Breast epithelium (tissue), 4 donors: Measurements from ENCODE around the gene ARTN. TPM values are rescaled to one million over a fixed set of nuclear protein-coding genes. Genes with fewer than 3 reads are reported as not detected.
A peak's percentile ranks its signal among the peaks of the same experiment; 100 is the strongest.

Experiments
- DNase-seq, 2 donors: peaks; one replicate each; pipeline ENCODE4 v3.0.0-alpha.2; 2019; ENCODE audit warnings: low spot score in 2 of 2
- H3K27ac ChIP-seq, 2 donors: fragments of 200-600 bp; sonication (generic) in 1 of 2; one replicate each; pipeline ENCODE4 v1.5.1; 2016 to 2019; ENCODE audit warnings: mild to moderate bottlenecking in 1 of 2
- H3K27me3 ChIP-seq, 2 donors: fragments of 200-600 bp; sonication (generic) in 1 of 2; one replicate each; pipeline versions ENCODE4 v1.5.1 to v1.6.0; 2017 to 2019; ENCODE audit warnings: control low read depth in 1 of 2, mild to moderate bottlenecking in 1 of 2
- H3K36me3 ChIP-seq: fragments of 200-600 bp; one replicate; pipeline ENCODE4 v1.5.1; 2019
- H3K4me1 ChIP-seq, 2 donors: fragments of 200-600 bp; sonication (generic); one replicate each; pipeline ENCODE4 v1.5.1; 2016 to 2019; ENCODE audit warnings: control low read depth in 1 of 2
- H3K4me3 ChIP-seq, 3 donors: fragments of 200-600 bp; sonication (generic); 1 replicate in 2 of 3; 2 replicates in 1 of 3; pipeline ENCODE4 v1.5.1; 2016 to 2019; ENCODE audit warnings: mild to moderate bottlenecking in 3 of 3, moderate library complexity in 2 of 3
- H3K9me3 ChIP-seq, 2 donors: fragments of 200-600 bp; sonication (generic) in 1 of 2; one replicate each; pipeline ENCODE4 v1.5.1; 2016 to 2019; ENCODE audit warnings: control low read depth in 1 of 2
- CTCF ChIP-seq, 3 donors: fragments of 450-650 bp; IDR thresholded peaks; one replicate each; pipeline ENCODE4 v1.5.1; 2016 to 2017; ENCODE audit warnings: antibody characterized with exemption in 3 of 3, mild to moderate bottlenecking in 3 of 3, moderate library complexity in 3 of 3
- POLR2A ChIP-seq: fragments of 450-650 bp; IDR thresholded peaks from one replicate; pipeline ENCODE4 v1.6.1; 2016; ENCODE audit warnings: antibody characterized with exemption, mild to moderate bottlenecking, moderate library complexity
- POLR2AphosphoS5 ChIP-seq, 3 donors: sonication (generic); formaldehyde crosslinking; IDR thresholded peaks; one replicate each; pipeline ENCODE4 v1.6.1; 2017; ENCODE audit warnings: antibody characterized with exemption in 3 of 3
- intact Hi-C: fragments of 100-400 bp; cut with DNase I; formaldehyde crosslinking; loops from one replicate; pipeline ENCODE4 v1.15.1; 2023; ENCODE audit warnings: low total_unique reads
- total RNA-seq, 3 donors: library from RNA; depleted of rRNA; stranded (reverse); fragments of >200 nt; gene quantifications; one replicate each; pipeline ENCODE4 v1.1.0, GENCODE V29; 2016

The ARTN gene, protein sequence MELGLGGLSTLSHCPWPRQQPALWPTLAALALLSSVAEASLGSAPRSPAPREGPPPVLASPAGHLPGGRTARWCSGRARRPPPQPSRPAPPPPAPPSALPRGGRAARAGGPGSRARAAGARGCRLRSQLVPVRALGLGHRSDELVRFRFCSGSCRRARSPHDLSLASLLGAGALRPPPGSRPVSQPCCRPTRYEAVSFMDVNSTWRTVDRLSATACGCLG
- 1 to 10 TPM in 2 of 3 donors, not detected in 1; 1.8 to 2.3 TPM for total RNA-seq

DNA sequence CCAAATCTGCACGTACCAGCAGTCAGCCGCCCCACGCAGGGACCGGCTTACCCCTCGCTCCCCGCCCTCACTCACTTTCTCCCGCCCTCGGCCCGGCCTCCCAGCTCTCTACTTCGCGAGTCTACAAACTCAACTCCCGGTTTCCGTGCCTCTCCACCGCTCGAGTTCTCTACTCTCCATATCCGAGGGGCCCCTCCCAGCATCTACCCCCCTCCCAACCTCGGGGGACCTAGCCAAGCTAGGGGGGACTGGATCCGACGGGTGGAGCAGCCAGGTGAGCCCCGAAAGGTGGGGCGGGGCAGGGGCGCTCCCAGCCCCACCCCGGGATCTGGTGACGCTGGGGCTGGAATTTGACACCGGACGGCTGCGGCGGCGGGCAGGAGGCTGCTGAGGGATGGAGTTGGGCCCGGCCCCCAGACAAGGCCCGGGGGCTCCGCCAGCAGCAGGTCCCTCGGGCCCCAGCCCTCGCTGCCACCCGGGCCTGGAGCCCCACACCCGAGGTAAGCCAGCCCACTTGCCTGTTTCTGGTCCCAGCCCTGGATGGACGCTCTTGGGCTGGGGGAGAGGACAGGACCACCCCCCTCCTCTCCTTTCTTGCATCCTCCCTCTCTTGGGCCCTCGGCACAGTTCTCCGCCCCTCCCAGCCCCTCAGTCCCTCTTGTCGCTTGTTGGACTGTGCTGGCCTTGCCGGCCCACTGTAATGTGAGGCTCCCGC is at the start of gene ARTN:
Gene ARTN (plus strand): TSS at position 416 of the 715 bp plus-strand sequence. CDS start 1,856 bp downstream, outside the sequence.
- no peak for DNase-seq
- peak within 1 kb of the TSS; percentile 17 to 42 for H3K27ac ChIP-seq
- TF ChIP-seq POLR2AphosphoS5 (IDR thresholded peaks at IDR 0.05) (no peak), POLR2A (no peak), CTCF (IDR thresholded peaks at IDR 0.05) (no peak)

DNA sequence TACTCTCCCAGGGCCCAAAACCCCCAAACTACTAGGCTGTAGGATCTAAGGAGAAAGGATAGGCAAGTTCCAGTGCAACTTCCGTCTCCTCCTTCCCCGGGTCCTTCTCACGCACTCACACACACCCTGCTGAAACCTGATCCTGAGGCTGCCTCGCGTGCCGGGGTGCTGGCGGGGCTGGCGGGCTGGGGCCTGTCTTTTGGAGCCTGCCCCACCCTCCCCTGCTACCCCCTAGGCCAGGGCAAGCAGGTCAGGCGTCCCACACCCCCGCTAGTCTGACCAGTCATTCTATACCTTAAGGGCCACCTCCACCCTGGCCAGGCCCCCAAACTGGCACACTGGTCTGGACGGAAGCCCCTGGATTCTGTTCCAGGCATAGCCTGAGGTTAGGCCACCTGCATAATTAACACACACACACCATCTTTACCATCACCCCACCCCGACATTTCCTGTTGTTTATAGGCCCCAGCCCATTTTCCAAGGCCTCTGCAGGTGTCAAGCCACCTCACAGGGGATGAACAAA is 48.3 kb upstream of the ARTN start:
- no peak overlapping the region for H3K27ac ChIP-seq
- H3K9me3 ChIP-seq: no peaks in the 10 kb centered on the region
- H3K36me3 ChIP-seq: no peaks in the 10 kb centered on the region
- intact Hi-C loops: no loop called here
- H3K27me3 ChIP-seq: no peaks in the 10 kb centered on the region
- DNase-seq: no peak
- H3K4me3 ChIP-seq: no peak overlapping the region
- TF ChIP-seq POLR2AphosphoS5 (IDR thresholded peaks at IDR 0.05) (no peak), POLR2A (no peak), CTCF (IDR thresholded peaks at IDR 0.05) (no peak)
- no peaks in the 10 kb centered on the region for H3K4me1 ChIP-seq

More for the DNA sequence above, at the start of gene ARTN:
- no peaks in the 10 kb centered on the region for H3K27me3 ChIP-seq
- no peaks in the 10 kb centered on the region for H3K36me3 ChIP-seq
- H3K9me3 ChIP-seq: no peaks in the 10 kb centered on the region
- H3K4me1 ChIP-seq: no peaks in the 10 kb centered on the region
- peak within 1 kb of the TSS; percentile 23 to 67 (median 55) for H3K4me3 ChIP-seq
- intact Hi-C loops: loop anchor here (10.0 kb wide), 1 partner anchor 169 kb away; no protein-coding TSS in a partner anchor

- H3K4me1 ChIP-seq: no peaks in the 10 kb centered on the region
- intact Hi-C loops: no loop called here
- no peak for DNase-seq
- no peaks in the 10 kb centered on the region for H3K36me3 ChIP-seq
- H3K27ac ChIP-seq: no peak overlapping the region
- H3K9me3 ChIP-seq: no peaks in the 10 kb centered on the region
- no peak overlapping the region for H3K4me3 ChIP-seq
- no peak for TF ChIP-seq POLR2AphosphoS5 (IDR thresholded peaks at IDR 0.05)
- TF ChIP-seq POLR2A: no peak
- no peak for TF ChIP-seq CTCF (IDR thresholded peaks at IDR 0.05)
- H3K27me3 ChIP-seq: no peaks in the 10 kb centered on the region
Measured at GRCh38 chr1:43887748-43888147, 45.9 kb upstream of the ARTN start.

- Histone ChIP-seq H3K4me1 (no peaks in the 10 kb centered on the region), H3K27me3 (no peaks in the 10 kb centered on the region), H3K27ac (no peak overlapping the region), H3K4me3 (no peak overlapping the region), H3K9me3 (no peaks in the 10 kb centered on the region), H3K36me3 (no peaks in the 10 kb centered on the region)
- TF ChIP-seq POLR2AphosphoS5 (IDR thresholded peaks at IDR 0.05): no peak
- no peak for TF ChIP-seq CTCF (IDR thresholded peaks at IDR 0.05)
- TF ChIP-seq POLR2A: no peak
- intact Hi-C loops: loop anchor here (5.0 kb wide), 1 partner anchor 401 kb away; no protein-coding TSS in a partner anchor
- no peak for DNase-seq
Measured at GRCh38 chr1:43890815-43891214, 42.8 kb upstream of the ARTN start.

DNA sequence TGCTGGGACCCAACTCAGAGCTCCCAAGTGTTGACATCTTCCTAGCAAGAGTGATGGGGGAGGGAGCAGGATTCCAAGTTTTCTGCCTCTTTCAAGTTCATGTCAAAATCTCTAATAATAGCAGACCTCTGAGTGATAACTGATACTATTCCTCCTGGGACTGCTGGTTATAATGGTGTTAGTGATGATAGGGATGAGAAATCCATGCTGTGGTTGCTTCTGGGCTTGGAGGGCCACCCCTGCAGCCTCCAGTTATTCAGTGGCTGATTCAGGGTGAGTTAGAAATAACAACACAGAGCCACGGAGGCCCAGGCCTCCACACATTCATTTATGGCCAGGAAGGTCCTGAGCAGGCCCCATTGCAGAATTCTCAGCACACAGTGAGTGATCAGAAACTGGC is 40.6 kb upstream of the ARTN start:
- H3K27ac ChIP-seq: no peak overlapping the region
- intact Hi-C loops: loop anchor here (5.0 kb wide), 1 partner anchor 399 kb away; no protein-coding TSS in a partner anchor
- no peak overlapping the region for H3K4me3 ChIP-seq

More for the DNA sequence above, 40.6 kb upstream of the ARTN start:
- no peaks in the 10 kb centered on the region for H3K9me3 ChIP-seq
- H3K27me3 ChIP-seq: no peaks in the 10 kb centered on the region
- no peaks in the 10 kb centered on the region for H3K4me1 ChIP-seq
- no peak for DNase-seq
- no peak for TF ChIP-seq POLR2A
- TF ChIP-seq CTCF (IDR thresholded peaks at IDR 0.05): no peak
- no peak for TF ChIP-seq POLR2AphosphoS5 (IDR thresholded peaks at IDR 0.05)
- H3K36me3 ChIP-seq: no peaks in the 10 kb centered on the region
